Measurements from ENCODE around the gene LRRN2. TPM values are rescaled to one million over a fixed set of nuclear protein-coding genes. Genes with fewer than 3 reads are reported as not detected.

LRRN2 gene
- total and polyA plus RNA-seq, 2 donors (not counting 3 experiments of a cell fraction or from before 2014, with no cell fraction given): not detected

DNA sequence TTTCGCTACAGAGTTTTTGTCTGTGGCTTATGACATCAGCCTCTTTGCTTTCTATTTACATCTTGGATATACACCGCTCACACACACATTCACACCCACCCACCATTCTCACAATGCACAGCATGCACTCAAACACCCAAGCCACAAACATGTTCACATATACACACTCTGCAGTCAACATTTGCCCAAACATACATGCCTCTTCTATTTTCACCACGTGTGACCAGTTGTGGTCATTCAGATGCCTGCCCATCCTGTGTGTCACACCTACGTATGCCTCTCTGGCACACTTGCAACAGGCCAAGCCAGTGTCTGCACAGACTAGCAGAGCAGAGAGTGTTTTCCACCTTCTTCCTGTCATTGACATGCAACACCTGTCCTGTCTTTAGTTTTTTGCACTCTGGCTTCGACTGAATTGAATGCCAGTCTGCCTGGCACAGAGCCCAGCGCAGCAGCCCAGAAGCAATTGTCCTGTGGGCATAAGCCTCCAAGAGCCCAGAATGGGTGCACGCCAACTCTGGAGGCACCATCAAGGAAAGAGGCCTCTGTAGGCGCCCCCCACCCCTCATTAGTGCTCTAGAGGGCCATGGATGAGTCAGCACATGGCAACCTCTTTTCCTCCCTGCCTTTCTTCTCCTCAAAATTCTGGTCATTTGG, 37.7 kb upstream of the LRRN2 start:
- dilution Hi-C loops (cut with MboI; ENCODE audit: extremely low pct_ligation_motif_present, low sequenced_read_pairs) (no loop called here), intact Hi-C loops (cut with micrococcal nuclease) (no loop called here)
- Histone ChIP-seq H3K4me3 (replicated peaks in 1 of 3; ENCODE audit: insufficient read depth in 1 of 3, low read depth in 1 of 3, low read length in 3 of 3) (no peak overlapping the region), H2AFZ (ENCODE audit: low read depth, low read length) (no peak overlapping the region), H3K9me1 (replicated peaks; ENCODE audit: control insufficient read depth, extremely low read depth, insufficient read depth, low read length) (no peaks in the 10 kb centered on the region), H3K9me3 (replicated peaks; ENCODE audit: control insufficient read depth, insufficient read depth, low read length) (no peaks in the 10 kb centered on the region), H3K9ac (replicated peaks; ENCODE audit: extremely low read depth, insufficient read depth, low read length) (no peak overlapping the region), H3K27ac (ENCODE audit: insufficient read depth, low read depth, low read length) (no peak overlapping the region), H3K4me2 (ENCODE audit: insufficient read depth, low read length) (no peak overlapping the region), H3K36me3 (ENCODE audit: control insufficient read depth in 2 of 2, extremely low read depth in 1 of 2, insufficient read depth in 2 of 2, low read length in 2 of 2) (no peaks in the 10 kb centered on the region), H4K20me1 (replicated peaks; ENCODE audit: control insufficient read depth, extremely low read depth, insufficient read depth, low read length) (no peaks in the 10 kb centered on the region), H3K4me1 (ENCODE audit: control insufficient read depth, extremely low read depth, insufficient read depth, low read length) (no peaks in the 10 kb centered on the region), H3K79me2 (ENCODE audit: control insufficient read depth, insufficient read depth, low read length) (no peaks in the 10 kb centered on the region), H3K27me3 (ENCODE audit: control insufficient read depth in 2 of 2, insufficient read depth in 2 of 2, low read length in 2 of 2) (peaks cover 0 to 2% of the 10 kb centered on the region in 2 experiments)
- TF ChIP-seq POLR2AphosphoS5 (IDR thresholded peaks at IDR 0.05; ENCODE audit: insufficient read depth, low read depth, low read length): no peak
- no peak for TF ChIP-seq FOS (IDR thresholded peaks at IDR 0.05; ENCODE audit: borderline replicate concordance, insufficient read depth, low read length)
- no peak for TF ChIP-seq EZH2 (IDR thresholded peaks at IDR 0.05; ENCODE audit: borderline replicate concordance, low read depth, low read length, severe bottlenecking)
- TF ChIP-seq GATA2 (IDR thresholded peaks at IDR 0.05; ENCODE audit: insufficient read depth, insufficient read length, low read depth, low read length): no peak
- CTCF ChIA-PET: interaction anchor here (3.0 kb wide), 1 partner anchor 23 kb away, joined by 15 read pairs; no protein-coding TSS in a partner anchor
- no peak for DNase-seq (ENCODE audit: low read depth, low spot score)
- BruUV-seq (replicated peaks): no TSS peak
- POLR2A ChIA-PET: no interaction called here
- no peak for FAIRE-seq

DNA sequence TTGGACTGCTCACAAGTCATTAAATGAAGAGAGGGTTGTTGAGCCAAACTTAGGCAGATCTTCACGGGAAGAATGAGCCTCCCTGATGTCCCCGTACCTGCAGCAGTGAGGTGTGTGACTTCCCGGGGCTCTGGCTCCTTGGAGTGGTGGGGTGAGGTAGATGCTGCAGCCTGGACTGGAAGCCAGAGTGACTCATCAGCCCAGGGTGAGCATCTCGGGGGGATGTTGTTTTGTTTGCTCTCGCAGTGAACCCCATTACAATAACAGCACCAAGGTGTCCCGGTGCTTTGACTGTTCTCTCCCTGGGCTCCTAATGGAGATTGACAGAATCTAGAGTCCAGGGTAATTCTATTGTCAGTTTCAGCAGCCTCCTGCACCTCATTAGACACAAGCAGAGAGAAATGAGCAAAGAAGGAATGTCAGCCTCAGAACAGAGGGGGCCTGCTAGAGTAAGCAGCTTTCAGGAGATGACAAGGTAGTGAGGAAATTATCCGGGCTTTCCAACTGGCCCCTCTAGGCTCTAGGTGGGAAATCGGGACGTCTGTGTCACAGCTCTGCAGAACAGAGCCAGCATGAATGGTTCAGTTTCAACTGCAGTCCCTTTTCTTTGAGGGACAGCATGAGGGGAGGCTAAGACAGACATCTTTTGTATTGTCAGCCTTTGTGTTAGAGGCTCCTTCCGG, 36.0 kb upstream of the LRRN2 start:
- CTCF ChIA-PET: no interaction called here
- POLR2A ChIA-PET: no interaction called here
- H3K27ac ChIP-seq (ENCODE audit: insufficient read depth, low read depth, low read length): no peak overlapping the region
- H4K20me1 ChIP-seq (replicated peaks; ENCODE audit: control insufficient read depth, extremely low read depth, insufficient read depth, low read length): no peaks in the 10 kb centered on the region
- H3K36me3 ChIP-seq (ENCODE audit: control insufficient read depth in 2 of 2, extremely low read depth in 1 of 2, insufficient read depth in 2 of 2, low read length in 2 of 2): no peaks in the 10 kb centered on the region
- no peaks in the 10 kb centered on the region for H3K9me1 ChIP-seq (replicated peaks; ENCODE audit: control insufficient read depth, extremely low read depth, insufficient read depth, low read length)
- peaks cover 3 to 4% of the 10 kb centered on the region in 2 experiments for H3K27me3 ChIP-seq (ENCODE audit: control insufficient read depth in 2 of 2, insufficient read depth in 2 of 2, low read length in 2 of 2)
- intact Hi-C loops (cut with micrococcal nuclease): no loop called here
- no peak overlapping the region for H2AFZ ChIP-seq (ENCODE audit: low read depth, low read length)
- FAIRE-seq (no peak), DNase-seq (ENCODE audit: low read depth, low spot score) (no peak)
- H3K4me3 ChIP-seq (replicated peaks in 1 of 3; ENCODE audit: insufficient read depth in 1 of 3, low read depth in 1 of 3, low read length in 3 of 3): no peak overlapping the region
- no peak overlapping the region for H3K9ac ChIP-seq (replicated peaks; ENCODE audit: extremely low read depth, insufficient read depth, low read length)
- no peaks in the 10 kb centered on the region for H3K79me2 ChIP-seq (ENCODE audit: control insufficient read depth, insufficient read depth, low read length)
- no TSS peak for BruUV-seq (replicated peaks)
- H3K4me1 ChIP-seq (ENCODE audit: control insufficient read depth, extremely low read depth, insufficient read depth, low read length): no peaks in the 10 kb centered on the region
- TF ChIP-seq JUN (IDR thresholded peaks at IDR 0.05; ENCODE audit: borderline replicate concordance, insufficient read depth, insufficient read length, low read depth) (no peak), EZH2 (IDR thresholded peaks at IDR 0.05; ENCODE audit: borderline replicate concordance, low read depth, low read length, severe bottlenecking) (no peak), POLR2A (IDR thresholded peaks at IDR 0.05; ENCODE audit: low read depth, low read length) (no peak)
- TF ChIP-seq, protein P1, sequence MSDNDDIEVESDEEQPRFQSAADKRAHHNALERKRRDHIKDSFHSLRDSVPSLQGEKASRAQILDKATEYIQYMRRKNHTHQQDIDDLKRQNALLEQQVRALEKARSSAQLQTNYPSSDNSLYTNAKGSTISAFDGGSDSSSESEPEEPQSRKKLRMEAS (IDR thresholded peaks at IDR 0.05; ENCODE audit: insufficient read depth, insufficient read length): no peak
- no peaks in the 10 kb centered on the region for H3K9me3 ChIP-seq (replicated peaks; ENCODE audit: control insufficient read depth, insufficient read depth, low read length)
- dilution Hi-C loops (cut with MboI; ENCODE audit: extremely low pct_ligation_motif_present, low sequenced_read_pairs): no loop called here
- H3K4me2 ChIP-seq (ENCODE audit: insufficient read depth, low read length): no peak overlapping the region
